Measurements from ENCODE around the gene XAB2. TPM values are rescaled to one million over a fixed set of nuclear protein-coding genes. Genes with fewer than 3 reads are reported as not detected.

The XAB2 gene
- polyA plus RNA-seq, 1 donor from 2014 or later, result 19.6 TPM

GRCh38 chr19:7617172-7617571 is 12.2 kb downstream of the XAB2 start:
- no peaks in the 10 kb centered on the region for H4K20me1 ChIP-seq (ENCODE audit: insufficient read depth)
- H3K4me3 ChIP-seq (ENCODE audit: low read length), result no peak overlapping the region
- TF ChIP-seq TAF1 (IDR thresholded peaks at IDR 0.05; ENCODE audit: low read depth) (no peak), CTCF (IDR thresholded peaks at IDR 0.05; ENCODE audit: poor library complexity, severe bottlenecking) (no peak), REST (IDR thresholded peaks at IDR 0.05; ENCODE audit: borderline replicate concordance) (no peak), RAD21 (conservative IDR thresholded peaks at IDR 0.05) (no peak), EP300 (conservative IDR thresholded peaks at IDR 0.05; ENCODE audit: poor library complexity, severe bottlenecking) (no peak), POLR2AphosphoS5 (IDR thresholded peaks at IDR 0.05) (no peak), MXI1 (conservative IDR thresholded peaks at IDR 0.05; ENCODE audit: poor library complexity, severe bottlenecking) (no peak), EZH2 (IDR thresholded peaks at IDR 0.05; ENCODE audit: borderline replicate concordance, insufficient read depth, low read length, poor library complexity, severe bottlenecking) (no peak), SMC3 (conservative IDR thresholded peaks at IDR 0.05; ENCODE audit: poor library complexity) (no peak)
- no peak overlapping the region for H3K9ac ChIP-seq (ENCODE audit: low read length)
- H3K27me3 ChIP-seq (ENCODE audit: insufficient read depth, low read depth, low read length), result no peaks in the 10 kb centered on the region
- no peak overlapping the region for H3K27ac ChIP-seq (ENCODE audit: low read length)
- no peaks in the 10 kb centered on the region for H3K9me3 ChIP-seq (ENCODE audit: low read length)
- H2AFZ ChIP-seq (ENCODE audit: low read depth, low read length), result no peak overlapping the region
- peaks cover 2% of the 10 kb centered on the region for H3K36me3 ChIP-seq (ENCODE audit: insufficient read depth, low read length)
- no peaks in the 10 kb centered on the region for H3K79me2 ChIP-seq (replicated peaks; ENCODE audit: insufficient read depth, low read length)
- no peaks in the 10 kb centered on the region for H3K9me2 ChIP-seq (ENCODE audit: insufficient read depth, low read length)
- no peaks in the 10 kb centered on the region for H3F3A ChIP-seq (ENCODE audit: insufficient read depth, low read length, poor library complexity, severe bottlenecking)
- no peak overlapping the region for H3K4me2 ChIP-seq (ENCODE audit: low read length)

GRCh38 chr19:7614859-7615741 is 14.2 kb downstream of the XAB2 start:
- H3K9ac ChIP-seq (ENCODE audit: low read length), result no peak overlapping the region

More at GRCh38 chr19:7614859-7615741, 14.2 kb downstream of the XAB2 start:
- Histone ChIP-seq H3K4me3 (ENCODE audit: low read length) (no peak overlapping the region), H3K79me2 (replicated peaks; ENCODE audit: insufficient read depth, low read length) (no peaks in the 10 kb centered on the region), H3K36me3 (ENCODE audit: insufficient read depth, low read length) (peaks cover 5% of the 10 kb centered on the region), H3K4me2 (ENCODE audit: low read length) (no peak overlapping the region), H4K20me1 (ENCODE audit: insufficient read depth) (no peaks in the 10 kb centered on the region), H3K27ac (ENCODE audit: low read length) (no peak overlapping the region), H2AFZ (ENCODE audit: low read depth, low read length) (no peak overlapping the region), H3K9me2 (ENCODE audit: insufficient read depth, low read length) (no peaks in the 10 kb centered on the region), H3F3A (ENCODE audit: insufficient read depth, low read length, poor library complexity, severe bottlenecking) (no peaks in the 10 kb centered on the region), H3K9me3 (ENCODE audit: low read length) (no peaks in the 10 kb centered on the region), H3K27me3 (ENCODE audit: insufficient read depth, low read depth, low read length) (no peaks in the 10 kb centered on the region)
- TF ChIP-seq RAD21 (conservative IDR thresholded peaks at IDR 0.05) (no peak), EZH2 (IDR thresholded peaks at IDR 0.05; ENCODE audit: borderline replicate concordance, insufficient read depth, low read length, poor library complexity, severe bottlenecking) (no peak), MXI1 (conservative IDR thresholded peaks at IDR 0.05; ENCODE audit: poor library complexity, severe bottlenecking) (no peak), CTCF (IDR thresholded peaks at IDR 0.05; ENCODE audit: poor library complexity, severe bottlenecking) (no peak), REST (IDR thresholded peaks at IDR 0.05; ENCODE audit: borderline replicate concordance) (no peak), SMC3 (conservative IDR thresholded peaks at IDR 0.05; ENCODE audit: poor library complexity) (no peak), TAF1 (IDR thresholded peaks at IDR 0.05; ENCODE audit: low read depth) (no peak), EP300 (conservative IDR thresholded peaks at IDR 0.05; ENCODE audit: poor library complexity, severe bottlenecking) (no peak), POLR2AphosphoS5 (IDR thresholded peaks at IDR 0.05) (no peak)

All from neural cell (in vitro differentiated cells).